HepG2 (cell line): ENCODE data around the gene MSS51. TPM values are rescaled to one million over a fixed set of nuclear protein-coding genes. Genes with fewer than 3 reads are reported as not detected.
A peak's percentile ranks its signal among the peaks of the same experiment; 100 is the strongest.

Experiments used
- AGO1 ChIP-seq: fragments of 200-400 bp; formaldehyde crosslinking; IDR thresholded peaks from 2 replicates; pipeline ENCODE4 v1.6.1; 2017; ENCODE audit warnings: mild to moderate bottlenecking, low read depth, low read length, moderate library complexity; ENCODE audit not compliant: poor library complexity, severe bottlenecking
- ATAD3A ChIP-seq: sonication (generic); formaldehyde crosslinking; IDR thresholded peaks from 2 replicates; pipeline ENCODE4 v1.4.0; 2020; ENCODE audit warnings: missing genetic modification reagents
- BRF2 ChIP-seq: sonication (generic); formaldehyde crosslinking; IDR thresholded peaks from 2 replicates; pipeline ENCODE4 v1.8.1; 2022; ENCODE audit warnings: mild to moderate bottlenecking, missing genetic modification reagents
- CREM ChIP-seq, 2 experiments: sonication (generic) in 1 of 2; formaldehyde crosslinking in 1 of 2; IDR thresholded peaks; 2 replicates each; pipeline versions ENCODE4 v1.4.0 to v1.6.1; 2016 to 2020; ENCODE audit warnings: antibody characterized with exemption in 1 of 2, mild to moderate bottlenecking in 1 of 2, missing genetic modification reagents in 1 of 2
- EEA1 ChIP-seq: sonication (generic); formaldehyde crosslinking; IDR thresholded peaks from 2 replicates; pipeline ENCODE4 v1.5.1; 2020; ENCODE audit warnings: mild to moderate bottlenecking, missing genetic modification reagents, borderline replicate concordance
- FOXK2 ChIP-seq: fragments of 450-650 bp; IDR thresholded peaks from 2 replicates; pipeline ENCODE4 v1.6.1; 2016
- MLXIP ChIP-seq: sonication (generic); formaldehyde crosslinking; IDR thresholded peaks from 2 replicates; pipeline ENCODE4 v1.9.0; 2021; ENCODE audit warnings: missing genetic modification reagents, borderline replicate concordance
- MYNN ChIP-seq: sonication (generic); formaldehyde crosslinking; IDR thresholded peaks from 2 replicates; pipeline ENCODE4 v1.4.0; 2020; ENCODE audit warnings: mild to moderate bottlenecking, low read depth, missing genetic modification reagents
- NONO ChIP-seq, 2 experiments: fragments of 450-650 bp in 1 of 2; sonication (generic) in 1 of 2; formaldehyde crosslinking in 1 of 2; IDR thresholded peaks in 1 of 2; conservative IDR thresholded peaks in 1 of 2; 2 replicates each; pipeline versions ENCODE4 v1.6.1 to v1.8.0; 2017 to 2022; ENCODE audit warnings: mild to moderate bottlenecking in 1 of 2, missing genetic modification reagents in 1 of 2, moderate library complexity in 1 of 2
- PHB2 ChIP-seq: fragments of 450-650 bp; IDR thresholded peaks from 2 replicates; pipeline ENCODE4 v1.6.1; 2018; ENCODE audit not compliant: partially characterized antibody
- SRY ChIP-seq: sonication (generic); formaldehyde crosslinking; IDR thresholded peaks from 2 replicates; pipeline ENCODE4 v1.8.0; 2022; ENCODE audit warnings: mild to moderate bottlenecking, missing genetic modification reagents
- TARDBP ChIP-seq: sonication (generic); formaldehyde crosslinking; IDR thresholded peaks from 2 replicates; pipeline ENCODE4 v1.8.0; 2022; ENCODE audit warnings: mild to moderate bottlenecking, missing genetic modification reagents
- TRIM22 ChIP-seq: fragments of 450-650 bp; IDR thresholded peaks from 2 replicates; pipeline ENCODE4 v1.6.1; 2017
- ZBTB4 ChIP-seq: sonication (generic); formaldehyde crosslinking; IDR thresholded peaks from 2 replicates; pipeline ENCODE4 v1.4.0; 2020; ENCODE audit warnings: missing genetic modification reagents, mild to moderate bottlenecking, borderline replicate concordance
- ZNF543 ChIP-seq: sonication (generic); formaldehyde crosslinking; IDR thresholded peaks from 2 replicates; pipeline ENCODE4 v1.4.0; 2020; ENCODE audit warnings: mild to moderate bottlenecking, missing genetic modification reagents
- ZNF850 ChIP-seq: sonication (generic); formaldehyde crosslinking; conservative IDR thresholded peaks from 2 replicates; pipeline ENCODE4 v1.9.0; 2021; ENCODE audit warnings: mild to moderate bottlenecking, missing genetic modification reagents
- polyA plus RNA-seq, 8 experiments: library from polyadenylated mRNA; depleted of rRNA in 3 of 8; stranded (reverse) in 7 of 8; unstranded in 1 of 8; fragments of >200 nt; fragmentation: Illumina TruSeq in 4 of 8; extraction: Trizol in 4 of 8; gene quantifications; 2 replicates each; pipeline versions ENCODE4 v1.2.1 to v1.2.3, GENCODE V29; 2011 to 2016; ENCODE audit warnings: low read depth in 4 of 8, missing spikeins in 1 of 8, mixed read lengths in 1 of 8; ENCODE audit not compliant: insufficient read depth in 1 of 8
- total RNA-seq, 5 experiments: library from RNA; depleted of rRNA; stranded (reverse); fragments of >200 nt; fragmentation: Illumina TruSeq; extraction: Trizol; gene quantifications; 2 replicates each; pipeline ENCODE4 v1.2.3, GENCODE V29; 2016; ENCODE audit warnings: low read depth in 1 of 5
- TF ChIP-seq, protein P1 (sequence below): IDR thresholded peaks from 2 replicates; pipeline ENCODE4 v1.6.1; 2012; ENCODE audit warnings: inconsistent platforms
- TF ChIP-seq, protein P2 (sequence below): sonication (generic); formaldehyde crosslinking; IDR thresholded peaks from 2 replicates; pipeline ENCODE4 v1.5.1; 2020; ENCODE audit warnings: missing genetic modification reagents, mild to moderate bottlenecking, borderline replicate concordance

Gene MSS51
- total and polyA plus RNA-seq, 2 of the 13 experiments (the other 11 are each of a cell fraction or from before 2014, with no cell fraction given): 0.91 to 2.4 TPM

DNA sequence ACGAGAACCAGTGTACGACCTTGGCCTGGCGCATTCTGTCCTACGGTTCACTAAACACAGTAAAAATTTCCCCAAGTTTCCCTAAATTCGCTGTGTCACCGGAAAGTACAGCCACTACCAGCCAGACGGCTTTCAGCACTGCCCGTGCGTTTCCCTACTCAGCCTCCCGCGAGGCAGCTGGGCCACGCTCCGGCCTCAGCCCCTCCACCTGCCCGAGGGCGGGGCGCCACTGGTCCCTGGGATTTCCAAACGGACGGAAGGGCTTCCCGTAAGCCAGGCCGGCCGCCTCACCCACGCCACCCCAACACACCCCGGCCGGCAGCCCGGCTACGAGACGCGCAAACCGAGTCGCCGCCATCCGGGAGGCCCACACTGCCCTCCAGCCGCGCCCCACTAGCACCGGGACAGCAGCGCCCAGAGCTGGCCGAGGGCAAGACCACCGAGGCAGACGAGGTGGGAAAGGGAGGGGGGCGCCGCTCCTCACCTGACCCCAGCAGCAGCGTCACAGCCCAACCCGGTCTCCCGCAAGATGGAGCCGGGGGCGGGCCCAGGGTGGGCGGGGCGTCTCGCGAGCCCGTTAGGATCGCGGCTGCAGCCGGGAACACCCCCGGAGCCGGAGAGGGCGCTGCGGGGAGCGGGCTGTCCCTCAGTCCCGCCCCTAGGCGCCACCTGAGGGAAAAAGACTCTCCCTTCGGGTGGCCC is 19.7 kb downstream of the MSS51 start, which contains the start of gene ANXA7 (continued):
- TF ChIP-seq ZBTB4 (peak; percentile 71; the same call in 1 of the 2 replicates), ZNF543 (peak; percentile 74; the same call in 1 of the 2 replicates), ZNF850 (CRISPR knock-in tag) (no peak), MLXIP (CRISPR knock-in tag) (no peak), CREM (IDR thresholded peaks at IDR 0.05) (peak; percentile 7), CREM (CRISPR knock-in tag; IDR thresholded peaks at IDR 0.05) (no peak), ATAD3A (CRISPR knock-in tag) (no peak), PHB2 (no peak), MYNN (CRISPR knock-in tag) (no peak), NONO (IDR thresholded peaks at IDR 0.05) (no peak), NONO (CRISPR knock-in tag; conservative IDR thresholded peaks at IDR 0.05) (peak; percentile 87), BRF2 (CRISPR knock-in tag) (no peak; the same call in 1 of the 2 replicates), FOXK2 (no peak), SRY (CRISPR knock-in tag) (peak; percentile 80), TARDBP (CRISPR knock-in tag) (peak; percentile 83), AGO1 (no peak), EEA1 (CRISPR knock-in tag) (peak; percentile 94), TRIM22 (no peak)
- TF ChIP-seq, protein P1, sequence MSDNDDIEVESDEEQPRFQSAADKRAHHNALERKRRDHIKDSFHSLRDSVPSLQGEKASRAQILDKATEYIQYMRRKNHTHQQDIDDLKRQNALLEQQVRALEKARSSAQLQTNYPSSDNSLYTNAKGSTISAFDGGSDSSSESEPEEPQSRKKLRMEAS: peak; percentile 74
- TF ChIP-seq, protein P2, sequence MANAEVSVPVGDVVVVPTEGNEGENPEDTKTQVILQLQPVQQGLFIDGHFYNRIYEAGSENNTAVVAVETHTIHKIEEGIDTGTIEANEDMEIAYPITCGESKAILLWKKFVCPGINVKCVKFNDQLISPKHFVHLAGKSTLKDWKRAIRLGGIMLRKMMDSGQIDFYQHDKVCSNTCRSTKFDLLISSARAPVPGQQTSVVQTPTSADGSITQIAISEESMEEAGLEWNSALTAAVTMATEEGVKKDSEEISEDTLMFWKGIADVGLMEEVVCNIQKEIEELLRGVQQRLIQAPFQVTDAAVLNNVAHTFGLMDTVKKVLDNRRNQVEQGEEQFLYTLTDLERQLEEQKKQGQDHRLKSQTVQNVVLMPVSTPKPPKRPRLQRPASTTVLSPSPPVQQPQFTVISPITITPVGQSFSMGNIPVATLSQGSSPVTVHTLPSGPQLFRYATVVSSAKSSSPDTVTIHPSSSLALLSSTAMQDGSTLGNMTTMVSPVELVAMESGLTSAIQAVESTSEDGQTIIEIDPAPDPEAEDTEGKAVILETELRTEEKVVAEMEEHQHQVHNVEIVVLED (CRISPR knock-in tag): no peak
